GM21526 (cell line): Measurements from ENCODE around the gene MARS1.
"Not testable (repeated sequence)": the region's sequence is repeated elsewhere in the genome, so short reads cannot be mapped to it uniquely, and the experiment has no call there.

Source experiments
- ATAC-seq: cut with Tn5 transposase; IDR thresholded peaks from one replicate; pipeline ENCODE4 v1.9.1; 2021; ENCODE audit warnings: moderate library complexity; ENCODE audit not compliant: unreplicated experiment, low FRiP score

MARS1 gene

DNA sequence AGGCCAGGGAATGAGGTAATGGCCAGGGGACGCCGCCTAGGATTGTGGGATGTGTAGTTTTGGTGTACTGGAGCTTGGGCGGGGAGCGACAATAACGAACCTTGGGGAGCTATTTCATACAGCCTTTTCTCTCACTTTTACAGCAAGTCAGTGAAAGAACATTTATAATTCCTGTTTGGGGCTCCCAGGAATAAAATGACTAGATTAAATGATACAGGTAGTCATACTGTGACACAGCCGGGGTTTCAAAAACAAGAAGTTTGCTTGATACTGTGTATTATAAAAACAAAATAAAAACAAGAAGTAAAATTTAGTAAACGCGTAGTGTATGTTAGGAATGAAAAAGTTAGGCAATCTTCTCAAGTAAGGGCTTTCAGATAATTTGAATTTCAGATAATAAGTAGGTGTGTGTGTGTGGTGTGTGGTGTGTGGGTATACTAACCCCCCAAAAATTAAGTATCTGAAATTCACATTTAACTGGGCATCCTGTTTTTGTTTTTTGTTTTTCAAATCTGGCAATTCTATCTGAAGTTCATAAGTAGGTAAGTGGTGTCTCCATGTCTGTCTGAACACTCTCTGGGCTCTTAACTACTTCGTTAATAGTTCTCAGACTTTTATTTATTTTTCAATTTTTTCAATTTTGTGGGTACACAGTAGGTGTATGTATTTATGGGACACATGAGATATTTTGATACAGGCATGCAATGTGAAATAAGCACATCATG is 59.6 kb downstream of the MARS1 start:
- no peak for ATAC-seq

DNA sequence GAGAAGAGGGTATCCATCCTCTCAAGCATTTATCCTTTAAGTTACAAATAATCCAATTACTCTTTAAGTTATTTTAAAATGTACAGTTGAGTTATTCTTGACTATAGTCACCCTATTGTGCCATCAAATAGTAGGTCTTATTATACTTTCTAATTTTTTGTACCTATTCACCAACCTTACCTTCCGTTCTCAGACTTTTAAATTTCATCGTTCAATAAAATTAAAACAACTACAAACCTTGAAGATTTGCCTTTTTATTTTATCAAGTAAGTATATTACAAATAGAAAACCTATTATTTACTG is 60.1 kb downstream of the MARS1 start:
- ATAC-seq: no peak

DNA sequence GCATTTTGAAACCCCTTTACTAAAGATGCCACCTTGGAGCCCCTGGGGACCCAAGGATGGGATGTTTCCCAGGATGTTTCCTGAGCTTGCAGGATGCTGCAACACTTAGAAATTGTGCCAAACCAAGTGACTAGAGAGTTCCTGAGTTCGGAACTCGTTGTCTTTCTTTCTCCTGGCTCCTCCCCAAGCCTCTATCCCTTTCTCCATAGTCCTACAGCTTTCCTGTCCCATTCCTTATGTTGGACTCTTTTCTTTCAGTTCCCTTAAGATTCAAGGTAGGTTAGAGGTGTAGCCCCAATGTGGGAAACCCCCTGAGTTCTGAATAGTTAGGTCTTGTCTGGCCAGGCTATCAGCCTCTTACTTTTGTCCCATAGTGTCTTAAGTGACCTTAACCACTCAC is 60.6 kb downstream of the MARS1 start:
- no peak for ATAC-seq

DNA sequence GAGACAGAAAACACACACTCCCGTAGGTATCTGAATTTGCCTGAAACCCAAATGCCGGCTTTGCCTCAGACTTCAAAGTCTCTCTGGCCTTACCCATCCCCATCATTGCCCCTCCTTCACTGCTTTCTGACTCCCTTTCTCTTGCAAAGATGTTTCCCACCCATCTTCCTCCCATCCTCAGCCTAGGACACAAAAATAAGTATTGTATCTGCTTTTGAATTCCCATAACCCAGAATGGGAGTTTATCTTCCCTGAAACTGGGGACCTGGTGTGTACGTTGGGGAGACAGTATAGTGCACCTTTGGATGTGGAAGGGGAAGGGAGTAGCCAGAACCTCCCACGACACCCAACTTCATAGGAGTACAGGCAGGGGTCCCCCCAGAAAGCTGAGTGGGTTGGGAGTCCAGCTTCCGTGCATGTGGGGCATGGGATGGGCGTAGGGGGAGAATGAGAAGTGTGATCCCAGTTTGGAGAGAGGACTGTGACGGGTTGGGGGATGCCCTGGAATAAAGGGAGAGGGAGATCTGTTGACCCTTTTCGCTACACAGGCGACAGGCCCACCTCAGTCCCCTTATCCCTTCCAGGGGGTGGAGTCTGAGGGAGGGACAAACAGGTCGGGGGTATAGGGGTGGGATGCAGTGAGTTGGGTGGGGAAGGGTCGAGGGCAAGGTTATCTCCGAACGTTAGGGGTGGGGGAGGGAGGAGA is 61.5 kb downstream of the MARS1 start:
- no peak for ATAC-seq

DNA sequence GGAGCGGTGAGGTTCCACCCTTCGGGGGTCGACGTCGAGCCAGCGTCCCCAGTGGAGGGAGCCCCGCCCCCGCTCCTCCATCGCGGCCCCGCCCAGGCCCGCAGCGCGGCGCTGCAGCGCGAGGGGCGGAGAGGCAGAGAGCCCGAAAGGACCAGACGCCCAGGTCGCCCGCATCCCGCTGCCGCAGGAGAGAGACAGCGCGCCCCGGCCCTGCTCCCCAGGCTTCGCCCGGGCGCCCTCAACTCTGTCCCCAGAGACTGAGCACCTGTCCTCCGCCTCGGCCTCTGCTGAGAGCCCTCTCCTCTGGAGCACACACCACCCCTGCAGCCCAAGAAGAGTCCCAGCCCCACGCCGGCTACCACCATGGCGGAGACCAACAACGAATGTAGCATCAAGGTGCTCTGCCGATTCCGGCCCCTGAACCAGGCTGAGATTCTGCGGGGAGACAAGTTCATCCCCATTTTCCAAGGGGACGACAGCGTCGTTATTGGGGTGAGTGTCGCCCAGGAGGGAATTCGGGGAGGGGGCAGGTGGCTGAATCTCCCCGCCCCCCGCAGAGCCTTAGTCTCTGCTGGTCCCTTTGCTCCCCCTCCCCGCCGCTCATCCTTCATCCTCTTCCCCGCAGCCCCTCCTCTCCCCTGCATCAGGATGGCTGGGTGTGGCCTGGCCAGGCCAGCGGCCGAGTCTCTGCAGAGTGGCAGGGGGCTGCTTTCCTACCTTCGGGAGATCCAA is 62.2 kb downstream of the MARS1 start, which contains the start of gene KIF5A:
KIF5A (plus strand) TSS at position 136 of the 732 bp plus-strand sequence; CDS start at position 364, 228 bp downstream.
- ATAC-seq: no peak

DNA sequence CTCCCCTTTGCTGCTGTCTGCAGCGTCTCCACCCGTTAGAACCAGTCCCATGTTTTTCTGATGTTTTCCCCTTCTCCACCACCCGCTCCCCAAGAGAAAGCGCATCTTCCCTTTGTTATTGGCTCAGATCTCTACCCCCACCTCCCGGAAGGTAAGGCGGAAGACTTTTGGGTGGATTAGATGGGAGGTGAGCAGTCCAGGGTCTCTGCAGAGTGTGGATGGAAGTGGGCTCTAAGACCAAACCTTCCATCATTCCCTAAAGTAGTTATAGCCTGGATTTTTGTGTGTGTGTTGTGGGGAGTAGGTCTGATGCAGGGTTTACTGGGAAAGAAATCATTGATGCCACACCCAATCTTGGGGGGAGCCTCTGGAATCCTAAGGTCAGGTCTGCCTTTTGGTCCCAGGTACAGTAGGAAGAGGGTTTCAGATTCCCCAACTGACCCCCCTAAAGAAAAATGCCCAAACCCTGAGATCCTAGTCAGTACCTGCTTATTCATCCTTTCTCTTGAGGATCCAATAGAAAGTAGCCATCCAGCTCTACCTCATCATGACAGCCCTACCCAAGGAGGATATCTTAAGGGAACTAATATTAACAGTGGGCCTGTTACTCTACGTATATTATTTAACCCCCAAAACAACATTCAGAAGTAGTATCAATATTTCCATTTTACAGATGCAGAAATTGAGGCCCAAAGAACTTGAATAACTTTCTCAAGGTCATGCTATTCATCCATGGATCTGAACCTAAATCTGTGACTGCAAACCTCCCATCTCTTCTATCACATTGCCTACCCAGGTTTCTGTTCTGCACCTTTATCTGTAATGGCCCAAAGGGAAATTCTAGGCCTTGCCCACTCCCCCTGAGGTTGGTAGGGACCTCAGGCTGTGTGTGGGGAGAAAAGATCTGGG is 63.0 kb downstream of the MARS1 start:
- no peak for ATAC-seq

DNA sequence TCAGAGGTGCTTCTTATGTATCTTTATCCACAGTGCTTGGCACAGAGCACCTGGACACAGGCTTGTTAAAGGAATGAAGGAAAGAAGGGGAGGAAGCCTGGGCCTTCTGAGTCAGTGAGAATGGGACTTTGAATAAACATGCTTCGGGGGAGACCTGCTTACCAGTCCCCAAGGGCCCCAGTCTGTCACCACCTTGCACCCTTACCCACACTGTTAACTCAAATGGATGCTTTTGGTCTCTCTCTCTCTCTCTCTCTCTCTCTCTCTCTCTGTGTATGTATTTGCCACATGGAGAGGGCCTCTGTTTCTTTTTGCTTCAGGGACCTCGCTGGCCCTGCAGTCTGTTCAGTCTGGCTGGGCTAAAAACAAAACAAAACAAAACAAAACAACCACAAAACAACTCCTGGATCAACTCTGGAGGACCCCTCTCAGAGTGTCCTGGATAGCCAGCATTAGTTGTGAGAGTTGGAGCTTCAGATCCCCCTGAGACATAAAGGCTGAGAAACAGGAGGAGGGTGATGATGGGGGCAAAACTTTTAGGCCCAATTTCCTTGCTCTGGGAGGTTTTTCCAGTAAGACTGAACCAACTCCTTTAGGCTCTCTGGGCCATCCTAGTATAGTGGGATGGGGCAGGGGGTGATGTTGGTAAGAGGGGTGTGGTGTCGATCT is 63.9 kb downstream of the MARS1 start:
- ATAC-seq: no peak

DNA sequence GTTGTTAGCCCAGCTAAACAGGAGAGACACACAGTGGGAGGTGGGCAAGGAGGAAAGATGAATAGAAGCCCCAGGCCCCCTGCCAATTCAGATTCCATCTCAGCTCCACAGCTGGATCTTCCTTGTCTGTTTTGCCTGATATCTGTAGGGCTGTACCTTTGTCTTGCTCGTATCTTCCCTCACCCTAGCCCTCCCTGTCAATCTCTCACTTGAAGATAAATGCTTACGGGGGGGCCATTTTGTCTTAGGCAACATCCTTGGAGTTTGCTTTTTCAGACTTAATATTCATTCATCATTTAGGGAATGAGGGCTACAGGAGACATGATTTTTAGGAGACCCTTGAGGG is 64.4 kb downstream of the MARS1 start:
- ATAC-seq: no peak

DNA sequence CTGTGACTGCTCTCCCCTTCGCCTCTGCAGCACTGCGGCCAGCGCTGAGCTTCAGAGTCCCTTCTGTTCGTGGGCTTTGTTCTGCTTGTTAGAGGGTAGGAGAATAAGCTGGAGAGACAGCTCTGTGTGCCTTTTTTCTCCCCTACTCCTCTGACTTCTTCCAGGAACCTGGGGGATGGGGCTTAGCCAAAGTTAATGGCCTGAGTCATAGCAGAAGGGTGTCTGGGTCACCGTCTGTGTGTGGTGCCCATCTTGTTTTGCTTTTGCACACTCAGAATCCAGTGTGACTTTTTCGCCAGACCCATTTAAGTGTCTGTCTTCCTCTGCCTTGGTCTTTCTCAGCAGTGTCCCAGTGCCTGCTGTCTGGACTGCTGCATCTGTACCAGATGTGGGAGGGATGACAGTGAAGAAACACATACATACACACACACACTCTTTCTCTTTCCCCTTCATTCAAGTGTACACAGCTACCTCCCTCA is 65.0 kb downstream of the MARS1 start:
- no peak for ATAC-seq

DNA sequence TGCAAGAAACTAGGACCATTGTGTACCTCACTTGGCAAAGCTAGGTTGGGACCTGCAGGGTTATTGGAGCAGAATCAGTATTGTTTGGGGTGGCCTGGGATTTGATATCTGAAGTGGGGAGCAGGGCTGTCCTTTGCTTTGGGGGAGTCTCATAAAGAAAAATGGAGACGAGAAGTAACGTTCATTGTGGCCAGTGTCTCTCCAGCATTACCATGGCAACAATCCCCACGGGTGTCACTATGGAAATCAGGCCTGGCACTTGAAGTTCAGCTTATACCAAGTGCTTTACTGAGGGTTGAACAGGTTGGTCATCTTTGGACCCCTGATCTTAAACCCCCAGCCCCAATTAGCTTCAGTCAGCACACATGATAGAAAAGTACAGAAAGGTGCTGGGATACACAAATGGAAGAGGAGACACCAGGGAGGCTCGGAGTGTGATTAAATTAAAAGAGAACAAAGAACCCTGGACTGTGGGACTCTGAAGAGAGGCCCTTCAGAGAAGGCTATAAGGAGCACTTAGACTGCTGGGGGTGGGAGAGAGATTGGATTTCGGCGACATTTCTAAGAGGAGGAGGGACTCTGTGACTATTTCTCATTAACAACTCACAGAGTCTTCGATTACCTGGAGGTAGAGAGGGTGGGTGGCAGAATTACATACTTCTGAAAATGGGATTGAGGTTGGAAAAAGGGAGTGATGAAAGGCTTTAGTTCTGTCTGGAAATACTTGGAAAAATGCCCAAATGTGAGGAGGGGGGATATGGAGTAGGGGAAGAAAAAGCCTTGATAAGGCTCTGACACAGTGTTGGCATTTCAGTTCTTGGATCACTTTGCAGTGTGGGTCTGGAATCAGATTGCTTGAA is 65.7 kb downstream of the MARS1 start:
- no peak for ATAC-seq

DNA sequence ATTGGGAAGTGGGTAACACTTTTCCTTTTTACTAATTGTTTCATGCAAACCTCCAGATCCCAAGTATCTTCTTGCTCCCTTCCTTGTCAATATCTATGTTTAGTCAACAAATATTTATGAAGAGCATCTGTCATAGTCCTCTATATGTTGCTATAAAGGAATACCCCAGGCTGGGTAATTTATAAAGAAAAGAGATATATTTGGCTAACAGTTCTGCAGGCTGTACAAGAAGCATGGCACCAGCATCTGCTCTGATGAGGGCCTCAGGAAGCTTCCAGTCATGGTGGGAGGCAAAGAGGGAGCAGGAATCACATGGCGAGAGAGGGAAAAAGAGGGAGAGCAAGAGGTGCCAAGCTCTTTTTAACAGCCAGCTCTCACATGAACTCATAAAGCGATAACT is 66.6 kb downstream of the MARS1 start:
- ATAC-seq: no peak

DNA sequence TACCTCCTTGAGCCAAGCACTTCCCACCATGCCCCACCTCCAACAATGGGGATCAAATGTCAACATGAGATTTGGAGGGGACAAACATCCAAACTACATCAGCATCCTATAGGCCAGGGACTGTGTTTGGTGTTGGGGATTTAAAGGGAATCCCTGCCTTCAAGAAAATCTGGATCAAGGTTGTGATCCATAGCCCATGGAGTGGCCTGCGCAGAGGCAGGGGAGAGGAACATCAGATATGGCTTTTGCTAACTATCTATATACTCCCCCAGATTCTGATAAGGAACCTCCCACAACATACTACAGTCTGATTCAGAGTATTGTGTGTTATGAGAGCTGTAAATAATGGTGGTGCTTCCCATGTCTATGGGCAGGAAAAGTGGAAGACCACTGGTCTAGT is 67.0 kb downstream of the MARS1 start:
- ATAC-seq: no peak

DNA sequence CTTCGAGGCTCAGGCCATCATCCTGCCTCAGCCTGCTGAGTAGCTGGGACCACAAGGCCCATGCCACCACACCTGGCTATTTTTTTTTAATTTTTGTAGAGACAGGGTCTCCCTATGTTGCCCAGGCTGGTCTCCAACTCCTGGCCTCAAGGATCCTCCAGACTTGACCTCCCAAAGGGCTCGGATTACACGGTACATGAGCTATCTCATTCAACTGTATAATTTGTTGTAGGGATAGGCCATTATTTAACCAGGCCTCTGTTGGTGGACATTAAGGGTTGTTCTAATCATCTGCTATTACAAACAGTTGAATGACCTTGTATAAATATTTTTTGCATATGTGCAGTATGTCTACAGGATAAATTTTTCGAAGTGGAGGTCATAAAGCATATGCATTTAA is 71.0 kb downstream of the MARS1 start:
- no peak for ATAC-seq

DNA sequence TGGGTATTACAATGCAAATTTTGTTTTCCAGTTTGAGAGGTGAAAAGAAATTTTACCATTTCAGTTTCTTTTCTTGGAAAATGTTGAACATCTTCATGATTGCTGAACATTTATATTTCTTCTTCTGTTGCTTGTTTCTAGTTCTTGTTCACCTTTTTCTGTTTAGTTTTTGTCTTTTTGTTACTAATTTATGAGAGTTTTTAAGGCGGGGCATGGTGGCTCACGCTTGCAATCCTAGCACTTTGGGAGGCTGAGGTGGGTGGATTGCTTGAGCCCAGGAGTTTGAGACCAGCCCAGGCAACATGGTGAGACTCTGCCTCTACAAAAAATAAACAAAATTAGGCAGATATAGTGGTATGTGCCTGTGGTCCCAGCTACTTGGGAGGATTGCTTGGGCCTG is 72.6 kb downstream of the MARS1 start:
- no peak for ATAC-seq

DNA sequence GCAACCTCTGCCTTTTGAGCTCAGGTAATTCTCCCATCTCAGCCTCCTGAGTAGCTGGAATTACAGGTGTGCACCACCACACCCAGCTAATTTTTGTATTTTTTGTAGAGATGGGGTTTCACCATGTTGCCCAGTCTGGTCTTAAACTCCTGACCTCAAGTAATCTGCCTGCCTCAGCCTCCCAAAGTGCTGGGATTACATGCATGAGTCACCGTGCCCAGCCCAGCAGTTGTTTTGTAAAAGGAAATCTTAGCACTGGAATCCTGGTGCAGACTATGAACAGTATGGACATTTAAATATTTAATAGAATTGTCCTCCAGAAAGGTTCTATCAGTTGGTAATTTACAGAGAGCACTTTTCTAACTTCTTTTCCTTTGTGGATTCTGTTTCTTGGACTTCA is 73.2 kb downstream of the MARS1 start:
- ATAC-seq: not testable (repeated sequence)

DNA sequence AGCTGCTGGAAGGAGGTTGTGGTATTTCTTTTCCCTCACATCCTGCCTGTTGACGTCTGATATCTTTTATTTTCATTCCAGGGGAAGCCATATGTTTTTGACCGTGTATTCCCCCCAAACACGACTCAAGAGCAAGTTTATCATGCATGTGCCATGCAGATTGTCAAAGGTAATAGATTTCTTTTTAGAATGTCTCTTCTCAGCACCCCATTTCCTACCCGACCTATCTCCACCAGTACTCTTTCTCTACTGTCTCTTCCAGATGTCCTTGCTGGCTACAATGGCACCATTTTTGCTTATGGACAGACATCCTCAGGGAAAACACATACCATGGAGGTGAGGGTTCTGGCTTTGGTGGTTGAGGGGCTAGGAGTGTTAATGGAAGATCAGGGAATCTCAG is 75.5 kb downstream of the MARS1 start:
- ATAC-seq: no peak

DNA sequence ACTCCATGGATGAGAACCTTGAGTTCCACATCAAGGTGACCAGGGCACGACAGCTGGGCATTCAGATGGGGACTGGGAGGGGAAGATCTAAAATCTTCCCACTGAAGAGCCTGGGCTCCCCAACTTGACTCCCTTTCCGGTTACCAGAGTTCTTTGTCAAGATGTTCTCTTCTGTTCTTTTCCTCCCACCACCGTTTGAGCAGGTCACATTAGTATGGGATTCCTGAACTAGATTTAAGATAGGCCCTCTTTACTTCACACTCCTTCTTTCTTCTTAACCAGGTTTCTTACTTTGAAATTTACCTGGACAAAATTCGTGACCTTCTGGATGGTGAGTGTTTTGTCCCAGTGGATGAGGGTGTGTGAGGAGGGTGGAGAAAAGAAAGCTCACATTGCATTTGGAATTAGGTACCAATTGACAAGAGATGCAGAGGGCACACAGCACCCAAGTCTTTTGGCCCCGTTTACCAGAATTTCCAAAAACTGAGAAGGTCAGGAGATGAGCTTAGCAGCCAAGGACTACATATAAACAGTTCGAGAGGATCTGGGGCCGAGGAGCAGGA is 76.4 kb downstream of the MARS1 start:
- ATAC-seq: no peak
